ENCODE results near the gene CCN6.
"Not testable (repeated sequence)": the region's sequence is repeated elsewhere in the genome, so short reads cannot be mapped to it uniquely, and the experiment has no call there.

The CCN6 gene

DNA sequence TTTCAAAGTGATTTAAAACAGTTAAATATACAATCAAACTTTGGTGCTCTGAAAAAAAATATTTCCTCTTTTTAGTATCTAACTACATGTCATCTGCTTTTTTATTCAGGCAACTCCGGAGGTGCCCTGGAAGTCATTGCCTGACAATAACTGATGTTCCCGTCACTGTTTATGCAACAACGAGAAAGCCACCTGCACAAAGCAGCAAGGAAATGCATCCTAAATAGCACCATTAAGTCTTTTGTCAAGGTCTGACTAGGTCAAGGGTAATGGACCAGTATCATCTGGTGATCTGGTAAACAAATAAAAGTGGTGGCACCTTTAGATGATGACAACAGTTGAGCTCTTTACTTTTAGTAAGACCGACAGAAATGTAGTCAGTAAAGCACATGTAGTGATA lies 46.7 kb downstream of the CCN6 start:
- no peak for TF ChIP-seq CTCF (conservative IDR thresholded peaks at IDR 0.05; ENCODE audit: low read depth, low read length)
- Histone ChIP-seq H3K79me2 (ENCODE audit: insufficient read depth, low read depth) (no peaks in the 10 kb centered on the region), H2AFZ (ENCODE audit: low read depth) (no peak overlapping the region)

GRCh38 chr6:112106026-112106425 lies 52.1 kb downstream of the CCN6 start:
- not testable (repeated sequence) for H3K27me3 ChIP-seq (ENCODE audit: insufficient read depth, low read depth); H3K9ac ChIP-seq; H3K4me3 ChIP-seq (IDR thresholded peaks at IDR 0.05; ENCODE audit: insufficient read depth, low read depth, low read length); H3K4me2 ChIP-seq; H3K36me3 ChIP-seq (ENCODE audit: insufficient read depth); H3K79me2 ChIP-seq (ENCODE audit: insufficient read depth, low read depth); H2AFZ ChIP-seq (ENCODE audit: low read depth); H3K27ac ChIP-seq; H3K4me1 ChIP-seq (ENCODE audit: low read depth, poor library complexity, severe bottlenecking); H4K20me1 ChIP-seq (ENCODE audit: insufficient read depth)

More for the DNA sequence above, 46.7 kb downstream of the CCN6 start:
- Histone ChIP-seq H3K9ac (no peak overlapping the region), H3K36me3 (ENCODE audit: insufficient read depth) (no peaks in the 10 kb centered on the region), H3K27ac (no peak overlapping the region), H3K4me3 (IDR thresholded peaks at IDR 0.05; ENCODE audit: insufficient read depth, low read depth, low read length) (no peak overlapping the region), H3K4me1 (ENCODE audit: low read depth, poor library complexity, severe bottlenecking) (no peaks in the 10 kb centered on the region), H4K20me1 (ENCODE audit: insufficient read depth) (no peaks in the 10 kb centered on the region), H3K27me3 (ENCODE audit: insufficient read depth, low read depth) (no peaks in the 10 kb centered on the region), H3K4me2 (no peak overlapping the region)

- Histone ChIP-seq H3K27me3 (ENCODE audit: insufficient read depth, low read depth) (no peaks in the 10 kb centered on the region), H3K27ac (no peak overlapping the region)
These were observed 52.7 kb downstream of the CCN6 start for GRCh38 chr6:112106562-112106961.

DNA sequence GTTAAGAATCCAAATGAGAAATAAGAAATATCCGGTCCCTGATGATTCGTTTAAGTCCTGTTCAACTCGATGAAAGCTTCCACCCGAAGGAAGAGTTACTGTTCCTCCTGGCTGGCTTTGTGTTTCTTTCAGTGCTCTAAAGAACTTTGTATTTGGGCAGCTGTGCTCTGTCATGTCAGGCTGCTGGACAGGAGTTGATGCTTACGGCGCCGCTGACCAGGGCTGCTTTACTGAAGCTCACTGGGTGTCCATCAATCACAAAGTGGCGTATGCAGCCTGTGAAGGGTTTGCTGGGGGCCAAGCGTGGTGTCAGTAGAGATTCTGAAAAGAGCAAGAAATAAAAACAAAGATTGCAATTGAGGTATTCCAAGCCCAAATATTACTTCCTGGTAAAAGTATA lies 55.4 kb downstream of the CCN6 start:
- no peaks in the 10 kb centered on the region for H3K79me2 ChIP-seq (ENCODE audit: insufficient read depth, low read depth)
- H3K4me1 ChIP-seq (ENCODE audit: low read depth, poor library complexity, severe bottlenecking) = no peaks in the 10 kb centered on the region
- no peaks in the 10 kb centered on the region for H3K27me3 ChIP-seq (ENCODE audit: insufficient read depth, low read depth)
- no peak overlapping the region for H2AFZ ChIP-seq (ENCODE audit: low read depth)
- H3K9ac ChIP-seq = no peak overlapping the region
- no peaks in the 10 kb centered on the region for H4K20me1 ChIP-seq (ENCODE audit: insufficient read depth)
- no peak overlapping the region for H3K4me2 ChIP-seq
- no peak overlapping the region for H3K27ac ChIP-seq
- H3K4me3 ChIP-seq (IDR thresholded peaks at IDR 0.05; ENCODE audit: insufficient read depth, low read depth, low read length) = no peak overlapping the region
- TF ChIP-seq CTCF (conservative IDR thresholded peaks at IDR 0.05; ENCODE audit: low read depth, low read length) = no peak
- no peaks in the 10 kb centered on the region for H3K36me3 ChIP-seq (ENCODE audit: insufficient read depth)

More at GRCh38 chr6:112106562-112106961, 52.7 kb downstream of the CCN6 start:
- Histone ChIP-seq H3K79me2 (ENCODE audit: insufficient read depth, low read depth) (no peaks in the 10 kb centered on the region), H3K36me3 (ENCODE audit: insufficient read depth) (no peaks in the 10 kb centered on the region), H4K20me1 (ENCODE audit: insufficient read depth) (no peaks in the 10 kb centered on the region), H3K4me2 (no peak overlapping the region), H3K9ac (no peak overlapping the region), H3K4me3 (IDR thresholded peaks at IDR 0.05; ENCODE audit: insufficient read depth, low read depth, low read length) (no peak overlapping the region), H2AFZ (ENCODE audit: low read depth) (no peak overlapping the region), H3K4me1 (ENCODE audit: low read depth, poor library complexity, severe bottlenecking) (no peaks in the 10 kb centered on the region)
- no peak for TF ChIP-seq CTCF (conservative IDR thresholded peaks at IDR 0.05; ENCODE audit: low read depth, low read length)

GRCh38 chr6:112113431-112113830 lies 59.5 kb downstream of the CCN6 start:
- Histone ChIP-seq H3K4me1 (ENCODE audit: low read depth, poor library complexity, severe bottlenecking) (peaks cover 10% of the 10 kb centered on the region), H3K36me3 (ENCODE audit: insufficient read depth) (no peaks in the 10 kb centered on the region)
- no peak for TF ChIP-seq CTCF (conservative IDR thresholded peaks at IDR 0.05; ENCODE audit: low read depth, low read length)

More at GRCh38 chr6:112113431-112113830, 59.5 kb downstream of the CCN6 start:
- Histone ChIP-seq H3K4me2 (no peak overlapping the region), H3K9ac (no peak overlapping the region), H3K27ac (no peak overlapping the region), H2AFZ (ENCODE audit: low read depth) (no peak overlapping the region), H3K27me3 (ENCODE audit: insufficient read depth, low read depth) (no peaks in the 10 kb centered on the region), H4K20me1 (ENCODE audit: insufficient read depth) (no peaks in the 10 kb centered on the region), H3K4me3 (IDR thresholded peaks at IDR 0.05; ENCODE audit: insufficient read depth, low read depth, low read length) (no peak overlapping the region), H3K79me2 (ENCODE audit: insufficient read depth, low read depth) (no peaks in the 10 kb centered on the region)
